Lower leg skin (tissue), 4 donors: ENCODE results near the gene SV2C. TPM values are rescaled to one million over a fixed set of nuclear protein-coding genes. Genes with fewer than 3 reads are reported as not detected.

Source experiments
- DNase-seq, 2 donors: peaks; one replicate each; pipeline ENCODE4 v3.0.0-alpha.2; 2019; ENCODE audit warnings: low spot score in 2 of 2
- H3K4me3 ChIP-seq: fragments of 200-600 bp; sonication (generic); 2 replicates; pipeline ENCODE4 v1.5.1; 2017; ENCODE audit warnings: mild to moderate bottlenecking, low read depth; ENCODE audit not compliant: poor library complexity, severe bottlenecking
- CTCF ChIP-seq, 3 donors: fragments of 450-650 bp; IDR thresholded peaks; one replicate each; pipeline ENCODE4 v1.5.1; 2016; ENCODE audit warnings: antibody characterized with exemption in 3 of 3, mild to moderate bottlenecking in 3 of 3, moderate library complexity in 2 of 3
- POLR2A ChIP-seq, 2 donors: fragments of 450-650 bp; IDR thresholded peaks; one replicate each; pipeline ENCODE4 v1.6.1; 2016 to 2017; ENCODE audit warnings: antibody characterized with exemption in 2 of 2, mild to moderate bottlenecking in 1 of 2, moderate library complexity in 1 of 2
- WGBS, 2 donors: methylation state at CpG; one replicate each; pipeline ENCODE4 v1.1.5; 2018; 5-methylcytosine and 5-hydroxymethylcytosine counted together
- intact Hi-C: fragments of 100-400 bp; cut with DNase I; formaldehyde crosslinking; loops from one replicate; pipeline ENCODE4 v1.15.0; 2023; ENCODE audit warnings: low total_unique reads
- total RNA-seq, 4 donors: library from RNA; depleted of rRNA; stranded (reverse); fragments of >200 nt; gene quantifications; one replicate each; pipeline ENCODE4 v1.1.0, GENCODE V29; 2016

The SV2C gene
- total RNA-seq, 4 donors from 2014 or later: 0.04 to 0.63 (median 0.24) TPM

- 54 to 59% methylated on average over 5 of the region's 5 CpGs for WGBS, 2 donors
- DNase-seq: no peak
- H3K4me3 ChIP-seq: no peak overlapping the region
- intact Hi-C loops: loop anchor here (1.0 kb wide), 1 partner anchor 36 kb away; no protein-coding TSS in a partner anchor
- TF ChIP-seq CTCF (IDR thresholded peaks at IDR 0.05) (no peak), POLR2A (IDR thresholded peaks at IDR 0.05) (no peak)
Observed at GRCh38 chr5:76379316-76379715, 296.1 kb downstream of the SV2C start.

- 51 to 57% methylated on average over 1 of the region's 1 CpG for WGBS, 2 donors
- no peak for DNase-seq
- H3K4me3 ChIP-seq: no peak overlapping the region
- TF ChIP-seq CTCF (IDR thresholded peaks at IDR 0.05): no peak
- TF ChIP-seq POLR2A (IDR thresholded peaks at IDR 0.05): no peak
- intact Hi-C loops: loop anchor here (1.0 kb wide), 1 partner anchor 35 kb away; no protein-coding TSS in a partner anchor
Observed at GRCh38 chr5:76379855-76380254, 296.7 kb downstream of the SV2C start.

GRCh38 chr5:76380346-76381066 lies 297.3 kb downstream of the SV2C start:
- DNase-seq: peak in 1 of 2 donors; percentile 52
- intact Hi-C loops: no loop called here
- no peak overlapping the region for H3K4me3 ChIP-seq
- WGBS, 2 donors: 78 to 81% methylated on average over 7 of the region's 7 CpGs
- TF ChIP-seq POLR2A (IDR thresholded peaks at IDR 0.05): no peak
- no peak for TF ChIP-seq CTCF (IDR thresholded peaks at IDR 0.05)

- intact Hi-C loops: no loop called here
- no peak for TF ChIP-seq CTCF (IDR thresholded peaks at IDR 0.05)
- TF ChIP-seq POLR2A (IDR thresholded peaks at IDR 0.05): no peak
- no peak overlapping the region for H3K4me3 ChIP-seq
- 77 to 79% methylated on average over 4 of the region's 4 CpGs for WGBS, 2 donors
- DNase-seq: no peak
Observed at GRCh38 chr5:76383126-76383832, 300.1 kb downstream of the SV2C start.

GRCh38 chr5:76384189-76384588 lies 301.0 kb downstream of the SV2C start:
- intact Hi-C loops: no loop called here
- TF ChIP-seq POLR2A (IDR thresholded peaks at IDR 0.05): no peak
- no peak for TF ChIP-seq CTCF (IDR thresholded peaks at IDR 0.05)
- 67 to 70% methylated on average over 4 of the region's 4 CpGs for WGBS, 2 donors
- DNase-seq: peak in 1 of 2 donors; percentile 59
- no peak overlapping the region for H3K4me3 ChIP-seq
